Prostate gland (tissue), 2 donors: ENCODE measurements around the gene GULP1. TPM values are rescaled to one million over a fixed set of nuclear protein-coding genes. Genes with fewer than 3 reads are reported as not detected.

ENCODE experiments used
- DNase-seq: peaks from one replicate; pipeline ENCODE4 v3.0.0-alpha.2; 2019; ENCODE audit warnings: low spot score
- H3K27ac ChIP-seq, 2 donors: fragments of 200-600 bp; sonication (generic); 2 replicates each; pipeline ENCODE4 v1.5.1; 2017 to 2019
- H3K27me3 ChIP-seq: fragments of 200-600 bp; sonication (generic); replicated peaks from 2 replicates; pipeline ENCODE4 v1.5.1; 2019; ENCODE audit not compliant: insufficient read depth
- H3K36me3 ChIP-seq, 2 donors: fragments of 200-600 bp; sonication (generic); 1 replicate in 1 of 2; 2 replicates in 1 of 2; pipeline versions ENCODE4 v1.5.1 to v1.8.1; 2017 to 2019
- H3K4me1 ChIP-seq: fragments of 200-600 bp; sonication (generic); replicated peaks from 2 replicates; pipeline ENCODE4 v1.5.1; 2019
- H3K4me3 ChIP-seq, 2 donors: fragments of 200-600 bp; sonication (generic); 2 replicates each; pipeline ENCODE4 v1.5.1; 2017 to 2019
- H3K9me3 ChIP-seq: fragments of 200-600 bp; sonication (generic); 2 replicates; pipeline ENCODE4 v1.5.1; 2017
- CTCF ChIP-seq, 4 experiments: fragments of 200-600 bp in 2 of 4; fragments of 450-650 bp in 2 of 4; sonication (generic) in 2 of 4; IDR thresholded peaks; 1 replicate in 3 of 4; 2 replicates in 1 of 4; pipeline ENCODE4 v1.5.1; 2016 to 2019; ENCODE audit warnings: antibody characterized with exemption in 4 of 4, mild to moderate bottlenecking in 2 of 4, moderate library complexity in 2 of 4
- POLR2A ChIP-seq: fragments of 450-650 bp; IDR thresholded peaks from one replicate; pipeline ENCODE4 v1.6.1; 2016; ENCODE audit warnings: antibody characterized with exemption, mild to moderate bottlenecking
- POLR2AphosphoS5 ChIP-seq: sonication (generic); formaldehyde crosslinking; IDR thresholded peaks from one replicate; pipeline ENCODE4 v1.6.1; 2017; ENCODE audit warnings: antibody characterized with exemption
- WGBS: methylation state at CpG from one replicate; pipeline ENCODE4 v1.1.5; 2018; 5-methylcytosine and 5-hydroxymethylcytosine counted together
- intact Hi-C: fragments of 100-400 bp; cut with DNase I; formaldehyde crosslinking; loops from one replicate; pipeline ENCODE4 v1.14.2; 2022
- total RNA-seq, 2 donors: library from RNA; depleted of rRNA; stranded (reverse); fragments of >200 nt; gene quantifications; one replicate each; pipeline ENCODE4 v1.1.0, GENCODE V29; 2016

GULP1 gene
- total RNA-seq, 2 donors from 2014 or later: 29.3 to 45.4 TPM

GRCh38 chr2:188369365-188369764 lies 77.7 kb downstream of the GULP1 start:
- H3K4me1 ChIP-seq: no peaks in the 10 kb centered on the region

GRCh38 chr2:188378371-188378950 lies 86.8 kb downstream of the GULP1 start:
- Histone ChIP-seq H3K27me3 (no peaks in the 10 kb centered on the region), H3K27ac (no peak overlapping the region), H3K4me1 (no peaks in the 10 kb centered on the region), H3K4me3 (no peak overlapping the region), H3K36me3 (no peaks in the 10 kb centered on the region), H3K9me3 (no peaks in the 10 kb centered on the region)
- no peak for DNase-seq
- 73% methylated on average over 5 of the region's 5 CpGs for WGBS
- TF ChIP-seq POLR2AphosphoS5 (no peak), POLR2A (no peak), CTCF (IDR thresholded peaks at IDR 0.05) (no peak)
- intact Hi-C loops: no loop called here

More at GRCh38 chr2:188369365-188369764, 77.7 kb downstream of the GULP1 start:
- no peaks in the 10 kb centered on the region for H3K9me3 ChIP-seq
- DNase-seq: peak; percentile 35
- H3K27me3 ChIP-seq: no peaks in the 10 kb centered on the region
- H3K27ac ChIP-seq: no peak overlapping the region
- H3K4me3 ChIP-seq: no peak overlapping the region
- TF ChIP-seq POLR2A (no peak), POLR2AphosphoS5 (no peak), CTCF (IDR thresholded peaks at IDR 0.05) (peak; percentile 21 to 55 (median 49))
- intact Hi-C loops: loop anchor here (5.0 kb wide), 1 partner anchor 77 kb away; the partner anchor contains the start of gene GULP1
- 47% methylated on average over 3 of the region's 3 CpGs for WGBS
- no peaks in the 10 kb centered on the region for H3K36me3 ChIP-seq

GRCh38 chr2:188379748-188380147 lies 88.1 kb downstream of the GULP1 start:
- intact Hi-C loops: no loop called here
- TF ChIP-seq CTCF (IDR thresholded peaks at IDR 0.05) (no peak), POLR2A (no peak), POLR2AphosphoS5 (no peak)
- no peaks in the 10 kb centered on the region for H3K27me3 ChIP-seq
- no peaks in the 10 kb centered on the region for H3K36me3 ChIP-seq
- DNase-seq: no peak
- no peak overlapping the region for H3K4me3 ChIP-seq
- 95% methylated on average over 3 of the region's 3 CpGs for WGBS
- H3K4me1 ChIP-seq: no peaks in the 10 kb centered on the region
- no peak overlapping the region for H3K27ac ChIP-seq
- no peaks in the 10 kb centered on the region for H3K9me3 ChIP-seq

GRCh38 chr2:188380280-188380679 lies 88.6 kb downstream of the GULP1 start:
- Histone ChIP-seq H3K36me3 (no peaks in the 10 kb centered on the region), H3K27me3 (no peaks in the 10 kb centered on the region), H3K27ac (no peak overlapping the region), H3K4me3 (no peak overlapping the region), H3K9me3 (no peaks in the 10 kb centered on the region), H3K4me1 (no peaks in the 10 kb centered on the region)
- intact Hi-C loops: no loop called here
- DNase-seq: no peak
- WGBS: 53% methylated on average over 2 of the region's 2 CpGs
- TF ChIP-seq POLR2AphosphoS5 (no peak), CTCF (IDR thresholded peaks at IDR 0.05) (no peak), POLR2A (no peak)

GRCh38 chr2:188381614-188382013 lies 89.9 kb downstream of the GULP1 start:
- Histone ChIP-seq H3K27me3 (no peaks in the 10 kb centered on the region), H3K4me3 (no peak overlapping the region), H3K27ac (no peak overlapping the region), H3K36me3 (no peaks in the 10 kb centered on the region), H3K9me3 (no peaks in the 10 kb centered on the region), H3K4me1 (no peaks in the 10 kb centered on the region)
- no peak for DNase-seq
- 71% methylated on average over 1 of the region's 1 CpG for WGBS
- intact Hi-C loops: no loop called here
- no peak for TF ChIP-seq POLR2A
- peak; percentile 21 for TF ChIP-seq POLR2AphosphoS5
